ENCODE measurements around the gene HYAL3. TPM values are rescaled to one million over a fixed set of nuclear protein-coding genes. Genes with fewer than 3 reads are reported as not detected.

HYAL3 gene
- total and polyA plus RNA-seq, 2 donors (not counting 1 experiment from before 2014, with no cell fraction given) = 3.7 to 4.2 TPM

DNA sequence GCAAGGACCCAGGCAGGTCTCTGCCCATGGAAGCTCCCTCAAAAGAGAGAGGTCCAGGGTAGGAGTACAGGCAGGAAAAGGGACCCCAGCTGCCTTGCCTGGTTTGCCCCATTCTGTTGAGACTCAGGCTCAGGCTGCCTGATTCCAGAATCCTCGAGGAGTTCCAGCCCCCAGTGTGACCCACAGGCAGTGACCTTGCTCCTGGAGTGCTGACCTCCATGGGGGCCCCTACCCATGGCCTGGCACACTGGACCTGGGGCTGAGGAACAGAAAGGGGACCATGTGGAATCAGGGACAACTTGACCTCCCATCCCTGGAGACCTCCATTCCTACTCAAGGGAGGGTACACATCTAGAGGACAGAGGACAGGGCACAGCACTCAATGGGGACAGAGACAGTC is 33.6 kb downstream of the HYAL3 start:
- no peaks in the 10 kb centered on the region for H3K79me2 ChIP-seq (ENCODE audit: control insufficient read depth, insufficient read depth, low read length)
- H3K36me3 ChIP-seq (replicated peaks in 1 of 2; ENCODE audit: control extremely low read depth in 1 of 2, control insufficient read depth in 1 of 2, extremely low read depth in 1 of 2, insufficient read depth in 2 of 2, low read length in 1 of 2) = no peaks in the 10 kb centered on the region
- POLR2A ChIA-PET = no interaction called here
- Mint-ChIP-seq H3K4me1 (no peaks in the 10 kb centered on the region), H3K27me3 (peaks cover 17% of the 10 kb centered on the region), H3K4me3 (no peak overlapping the region), H3K9me3 (ENCODE audit: insufficient read depth) (no peaks in the 10 kb centered on the region), H3K27ac (no peak overlapping the region)
- WGBS (ENCODE audit: insufficient coverage) = 83% methylated on average over 1 of the region's 1 CpG
- intact Hi-C loops (cut with micrococcal nuclease) = no loop called here
- no peaks in the 10 kb centered on the region for H4K20me1 ChIP-seq (ENCODE audit: control insufficient read depth, insufficient read depth, low read length, poor library complexity, severe bottlenecking)
- no peak overlapping the region for H3K9ac ChIP-seq (ENCODE audit: low read length)
- no peak overlapping the region for H2AFZ ChIP-seq (ENCODE audit: insufficient read depth, low read depth, low read length, poor library complexity, severe bottlenecking)
- ATAC-seq (ENCODE audit: low read depth) (no peak), DNase-seq (no peak)
- H3K27ac ChIP-seq (ENCODE audit: low read length in 2 of 2) = no peak overlapping the region
- no peaks in the 10 kb centered on the region for H3K9me3 ChIP-seq (ENCODE audit: control extremely low read depth in 1 of 3, control insufficient read depth in 2 of 3, insufficient read depth in 1 of 3, low read length in 2 of 3)
- TF ChIP-seq, protein P1, sequence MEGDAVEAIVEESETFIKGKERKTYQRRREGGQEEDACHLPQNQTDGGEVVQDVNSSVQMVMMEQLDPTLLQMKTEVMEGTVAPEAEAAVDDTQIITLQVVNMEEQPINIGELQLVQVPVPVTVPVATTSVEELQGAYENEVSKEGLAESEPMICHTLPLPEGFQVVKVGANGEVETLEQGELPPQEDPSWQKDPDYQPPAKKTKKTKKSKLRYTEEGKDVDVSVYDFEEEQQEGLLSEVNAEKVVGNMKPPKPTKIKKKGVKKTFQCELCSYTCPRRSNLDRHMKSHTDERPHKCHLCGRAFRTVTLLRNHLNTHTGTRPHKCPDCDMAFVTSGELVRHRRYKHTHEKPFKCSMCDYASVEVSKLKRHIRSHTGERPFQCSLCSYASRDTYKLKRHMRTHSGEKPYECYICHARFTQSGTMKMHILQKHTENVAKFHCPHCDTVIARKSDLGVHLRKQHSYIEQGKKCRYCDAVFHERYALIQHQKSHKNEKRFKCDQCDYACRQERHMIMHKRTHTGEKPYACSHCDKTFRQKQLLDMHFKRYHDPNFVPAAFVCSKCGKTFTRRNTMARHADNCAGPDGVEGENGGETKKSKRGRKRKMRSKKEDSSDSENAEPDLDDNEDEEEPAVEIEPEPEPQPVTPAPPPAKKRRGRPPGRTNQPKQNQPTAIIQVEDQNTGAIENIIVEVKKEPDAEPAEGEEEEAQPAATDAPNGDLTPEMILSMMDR (IDR thresholded peaks at IDR 0.05) = no peak
- no peak for TF ChIP-seq EZH2 (IDR thresholded peaks at IDR 0.05; ENCODE audit: borderline replicate concordance, insufficient read depth, low read depth, low read length, poor library complexity, severe bottlenecking)
- H3K27me3 ChIP-seq (replicated peaks in 1 of 4; ENCODE audit: control extremely low read depth in 1 of 4, control insufficient read depth in 3 of 4, insufficient read depth in 4 of 4, low read length in 3 of 4) = peaks cover 0 to 34% (median 6%) of the 10 kb centered on the region in 4 experiments
- CTCF ChIA-PET = interaction anchor here (1.4 kb wide), 1 partner anchor 19 kb away, joined by 6 read pairs; no protein-coding TSS in a partner anchor
- H3K4me3 ChIP-seq (ENCODE audit: control extremely low read depth in 1 of 5, extremely low read depth in 1 of 5, insufficient read depth in 1 of 5, low read depth in 2 of 5, low read length in 4 of 5) = no peak overlapping the region
- H3K4me2 ChIP-seq (replicated peaks; ENCODE audit: low read depth, low read length, poor library complexity, severe bottlenecking) = no peak overlapping the region
- peaks cover 2 to 4% of the 10 kb centered on the region in 2 donors for H3K4me1 ChIP-seq (ENCODE audit: control insufficient read depth in 2 of 2, insufficient read depth in 2 of 2, low read length in 2 of 2)

DNA sequence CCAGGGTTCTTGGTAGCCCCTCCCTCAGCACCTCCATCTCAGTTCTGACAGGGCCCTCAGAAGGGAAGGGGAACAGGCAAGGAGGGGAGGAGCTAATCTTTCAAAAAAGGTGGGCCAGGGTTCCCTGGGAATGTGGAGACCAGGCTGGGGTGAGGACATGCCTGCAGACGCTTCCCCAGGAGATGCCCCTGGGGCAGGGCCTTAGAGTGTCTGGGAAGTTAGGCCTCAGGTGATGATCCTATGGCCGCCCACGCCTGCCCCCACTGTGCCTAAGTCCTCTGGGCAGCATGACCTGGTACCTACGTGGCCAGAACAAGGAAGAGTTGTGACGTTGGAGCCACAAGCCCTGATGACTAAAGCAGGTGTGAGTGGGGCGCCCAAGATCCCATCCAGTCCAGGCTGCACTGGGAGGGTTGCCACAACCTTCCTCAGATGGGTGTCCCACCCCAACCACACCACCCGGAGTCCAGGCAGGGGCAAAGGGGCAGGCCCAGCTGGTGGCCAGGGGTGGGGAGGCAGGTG is 34.2 kb downstream of the HYAL3 start:
- Mint-ChIP-seq H3K27me3 (peaks cover 17% of the 10 kb centered on the region), H3K27ac (no peak overlapping the region), H3K4me3 (no peak overlapping the region), H3K9me3 (ENCODE audit: insufficient read depth) (no peaks in the 10 kb centered on the region), H3K4me1 (peaks cover under 1% of the 10 kb centered on the region)
- Histone ChIP-seq H3K27me3 (replicated peaks in 1 of 4; ENCODE audit: control extremely low read depth in 1 of 4, control insufficient read depth in 3 of 4, insufficient read depth in 4 of 4, low read length in 3 of 4) (peaks cover 0 to 34% (median 6%) of the 10 kb centered on the region in 4 experiments), H3K4me3 (ENCODE audit: control extremely low read depth in 1 of 5, extremely low read depth in 1 of 5, insufficient read depth in 1 of 5, low read depth in 2 of 5, low read length in 4 of 5) (no peak overlapping the region), H3K27ac (ENCODE audit: low read length in 2 of 2) (no peak overlapping the region), H3K9ac (ENCODE audit: low read length) (no peak overlapping the region), H4K20me1 (ENCODE audit: control insufficient read depth, insufficient read depth, low read length, poor library complexity, severe bottlenecking) (no peaks in the 10 kb centered on the region), H3K4me2 (replicated peaks; ENCODE audit: low read depth, low read length, poor library complexity, severe bottlenecking) (no peak overlapping the region), H3K36me3 (replicated peaks in 1 of 2; ENCODE audit: control extremely low read depth in 1 of 2, control insufficient read depth in 1 of 2, extremely low read depth in 1 of 2, insufficient read depth in 2 of 2, low read length in 1 of 2) (no peaks in the 10 kb centered on the region), H3K79me2 (ENCODE audit: control insufficient read depth, insufficient read depth, low read length) (no peaks in the 10 kb centered on the region), H3K9me3 (ENCODE audit: control extremely low read depth in 1 of 3, control insufficient read depth in 2 of 3, insufficient read depth in 1 of 3, low read length in 2 of 3) (no peaks in the 10 kb centered on the region), H2AFZ (ENCODE audit: insufficient read depth, low read depth, low read length, poor library complexity, severe bottlenecking) (no peak overlapping the region), H3K4me1 (ENCODE audit: control insufficient read depth in 2 of 2, insufficient read depth in 2 of 2, low read length in 2 of 2) (peaks cover 5 to 9% of the 10 kb centered on the region in 2 donors)
- intact Hi-C loops (cut with micrococcal nuclease) = no loop called here
- ATAC-seq (ENCODE audit: low read depth) (no peak), DNase-seq (no peak)
- WGBS (ENCODE audit: insufficient coverage) = 74% methylated on average over 5 of the region's 7 CpGs
- TF ChIP-seq, protein P1 (IDR thresholded peaks at IDR 0.05) = no peak
- no peak for TF ChIP-seq EZH2 (IDR thresholded peaks at IDR 0.05; ENCODE audit: borderline replicate concordance, insufficient read depth, low read depth, low read length, poor library complexity, severe bottlenecking)
- ChIA-PET POLR2A (interaction anchor here (0.8 kb wide), 1 partner anchor 29 kb away, joined by 3 read pairs; the partner anchor contains the start of gene GNAI2), CTCF (interaction anchor here (1.9 kb wide), 1 partner anchor 37 kb away, joined by 4 read pairs; no protein-coding TSS in a partner anchor)

Data from B cell (primary cell).